Measurements from ENCODE around the gene CD200.
"Not testable (repeated sequence)": the region's sequence is repeated elsewhere in the genome, so short reads cannot be mapped to it uniquely, and the experiment has no call there.

CD200 gene

GRCh38 chr3:112360561-112360960, 27.6 kb downstream of the CD200 start:
- no peak for DNase-seq (ENCODE audit: low read depth)

- DNase-seq (ENCODE audit: low read depth), result no peak
Measured at GRCh38 chr3:112362221-112362620, 29.3 kb downstream of the CD200 start.

GRCh38 chr3:112364291-112364690, 31.3 kb downstream of the CD200 start:
- no peak for DNase-seq (ENCODE audit: low read depth)

- DNase-seq (ENCODE audit: low read depth), result no peak
Measured at GRCh38 chr3:112365035-112365434, 32.1 kb downstream of the CD200 start.

- DNase-seq (ENCODE audit: low read depth), result no peak
Measured at GRCh38 chr3:112365636-112366035, 32.7 kb downstream of the CD200 start.

- DNase-seq (ENCODE audit: low read depth), result no peak
Measured at GRCh38 chr3:112366522-112366921, 33.6 kb downstream of the CD200 start.

- no peak for DNase-seq (ENCODE audit: low read depth)
Measured at GRCh38 chr3:112371569-112371968, 38.6 kb downstream of the CD200 start.

GRCh38 chr3:112372396-112372795, 39.4 kb downstream of the CD200 start:
- DNase-seq (ENCODE audit: low read depth), result no peak

- DNase-seq (ENCODE audit: low read depth), result no peak
Measured at GRCh38 chr3:112373476-112373875, 40.5 kb downstream of the CD200 start.

- DNase-seq (ENCODE audit: low read depth), result no peak
Measured at GRCh38 chr3:112373924-112374323, 41.0 kb downstream of the CD200 start.

- DNase-seq (ENCODE audit: low read depth), result no peak
Measured at GRCh38 chr3:112374333-112374734, 41.4 kb downstream of the CD200 start.

GRCh38 chr3:112375117-112375516, 42.2 kb downstream of the CD200 start:
- no peak for DNase-seq (ENCODE audit: low read depth)

GRCh38 chr3:112376241-112376911, 43.4 kb downstream of the CD200 start:
- DNase-seq (ENCODE audit: low read depth), result no peak

- no peak for DNase-seq (ENCODE audit: low read depth)
Measured at GRCh38 chr3:112376992-112377391, 44.0 kb downstream of the CD200 start.

GRCh38 chr3:112377568-112378071, 44.7 kb downstream of the CD200 start:
- DNase-seq (ENCODE audit: low read depth), result no peak

GRCh38 chr3:112378347-112378746, 45.4 kb downstream of the CD200 start:
- not testable (repeated sequence) for DNase-seq (ENCODE audit: low read depth)

GRCh38 chr3:112379020-112379690, 46.2 kb downstream of the CD200 start:
- no peak for DNase-seq (ENCODE audit: low read depth)

- no peak for DNase-seq (ENCODE audit: low read depth)
Measured at GRCh38 chr3:112381673-112382542, 49.0 kb downstream of the CD200 start.

GRCh38 chr3:112382543-112383160, 49.7 kb downstream of the CD200 start:
- DNase-seq (ENCODE audit: low read depth), result no peak

GRCh38 chr3:112384769-112385168, 51.8 kb downstream of the CD200 start:
- DNase-seq (ENCODE audit: low read depth), result no peak

- no peak for DNase-seq (ENCODE audit: low read depth)
Measured at GRCh38 chr3:112388972-112389371, 56.0 kb downstream of the CD200 start.

- no peak for DNase-seq (ENCODE audit: low read depth)
Measured at GRCh38 chr3:112389961-112390360, 57.0 kb downstream of the CD200 start.
